ENCODE data around the gene C12orf57. TPM values are rescaled to one million over a fixed set of nuclear protein-coding genes. Genes with fewer than 3 reads are reported as not detected.

The C12orf57 gene, protein sequence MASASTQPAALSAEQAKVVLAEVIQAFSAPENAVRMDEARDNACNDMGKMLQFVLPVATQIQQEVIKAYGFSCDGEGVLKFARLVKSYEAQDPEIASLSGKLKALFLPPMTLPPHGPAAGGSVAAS
- total RNA-seq (100 to 1,000 TPM; 262 to 339 (median 272) TPM), polyA plus RNA-seq (441 TPM)
- long read RNA-seq, donor 1, transcript C12orf57-201 (3 exons, 560 nt) = major isoform, 41 of 52 reads
- long read RNA-seq, donor 1, transcript C12orf57-202 (3 exons, 662 nt) = minor isoform, 6 of 52 reads
- long read RNA-seq, donor 1, partial matches to known transcripts = 2 of 52 reads
- long read RNA-seq, donor 1, other reads (novel, unspliced or antisense) = 0 of 52 reads
- long read RNA-seq, donor 2, transcript C12orf57-201 (3 exons, 560 nt) = major isoform, 75 of 182 reads
- long read RNA-seq, donor 2, transcript C12orf57-202 (3 exons, 662 nt) = minor isoform, 7 of 182 reads
- long read RNA-seq, donor 2, partial matches to known transcripts = 96 of 182 reads
- long read RNA-seq, donor 2, other reads (novel, unspliced or antisense) = 1 of 182 reads
- long read RNA-seq, donor 3, transcript C12orf57-201 (3 exons, 560 nt) = major isoform, 25 of 46 reads
- long read RNA-seq, donor 3, partial matches to known transcripts = 2 of 46 reads
- long read RNA-seq, donor 3, other reads (novel, unspliced or antisense) = 16 of 46 reads
- long read RNA-seq, donor 4, transcript C12orf57-201 (3 exons, 560 nt) = major isoform, 37 of 75 reads
- long read RNA-seq, donor 4, partial matches to known transcripts = 1 of 75 reads
- long read RNA-seq, donor 4, other reads (novel, unspliced or antisense) = 36 of 75 reads

DNA sequence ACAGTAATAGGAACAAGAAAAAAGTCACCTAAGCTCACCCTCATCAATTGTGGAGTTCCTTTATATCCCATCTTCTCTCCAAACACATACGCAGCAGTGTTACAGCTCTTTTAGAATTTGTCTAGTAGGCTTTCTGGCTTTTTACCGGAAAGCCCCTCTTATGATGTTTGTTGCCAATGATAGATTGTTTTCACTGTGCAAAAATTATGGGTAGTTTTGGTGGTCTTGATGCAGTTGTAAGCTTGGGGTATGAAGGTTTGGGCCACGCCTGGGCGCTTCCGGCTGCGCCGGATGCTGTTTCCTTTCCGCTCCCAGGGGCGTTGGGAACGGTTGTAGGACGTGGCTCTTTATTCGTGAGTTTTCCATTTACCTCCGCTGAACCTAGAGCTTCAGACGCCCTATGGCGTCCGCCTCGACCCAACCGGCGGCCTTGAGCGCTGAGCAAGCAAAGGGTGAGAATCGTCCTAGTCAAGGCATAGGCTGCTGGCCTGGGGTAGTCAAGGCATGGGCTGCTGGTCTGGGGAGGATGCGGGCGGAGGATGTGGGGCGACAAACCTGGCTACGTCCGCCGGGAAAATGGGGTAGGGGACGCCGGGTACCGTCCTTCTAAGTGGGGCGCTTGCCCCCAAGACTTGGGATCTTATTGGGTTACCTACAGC lies at the start of gene C12orf57, which contains the start of gene RNU7-1:
TSS of gene C12orf57 (plus strand) at position 301 of the 659 bp plus-strand sequence. CDS start at position 401, 100 bp downstream.
TSS of gene RNU7-1 (plus strand) at position 95 of the 659 bp plus-strand sequence.
- H3K4me3 ChIP-seq (ENCODE audit: low read length) = peak within 1 kb of the TSS; percentile 35
- peak; percentile 86 to 93 (median 90) for DNase-seq
- under 1% methylated on average over 31 of the region's 31 CpGs for WGBS
- intact Hi-C loops (cut with DNase I) = loop anchor here in 2 of 4 donors (2.0 to 10.0 kb wide), 3 partner anchors 17 to 171 kb away; partner anchors contain the start of gene ATN1 (in 1 of the 2)
- peak within 1 kb of the TSS; percentile 97 for H3K27ac ChIP-seq (ENCODE audit: low read length)
- no peaks in the 10 kb centered on the region for H3K27me3 ChIP-seq (ENCODE audit: control insufficient read depth, insufficient read depth)
- no peaks in the 10 kb centered on the region for H3K9me3 ChIP-seq (ENCODE audit: control insufficient read depth, low read length)
- no peaks in the 10 kb centered on the region for H3K4me1 ChIP-seq (ENCODE audit: control insufficient read depth, insufficient read depth, low read length)
- peak; percentile 69 to 75 for ATAC-seq

DNA sequence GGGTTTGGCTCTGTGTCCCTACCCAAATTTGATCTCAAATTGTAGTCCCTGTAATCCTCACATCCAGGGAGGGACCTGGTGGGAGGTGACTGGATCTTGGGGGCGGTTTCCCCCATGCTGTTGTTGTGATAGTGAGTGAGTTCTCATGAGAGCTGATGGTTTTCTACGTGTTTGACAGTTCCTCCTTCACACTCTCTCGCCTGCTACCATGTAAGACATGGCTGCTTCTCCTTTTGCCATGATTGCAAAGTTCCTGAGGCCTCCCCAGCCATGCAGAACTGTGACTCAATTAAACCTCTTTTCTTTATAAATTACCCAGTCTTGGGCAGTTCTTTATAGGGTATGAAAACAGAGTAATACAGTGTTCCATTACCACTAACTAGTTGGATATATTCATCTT lies 49.5 kb upstream of the C12orf57 start:
- DNase-seq (no peak), ATAC-seq (no peak)
- H3K9me3 ChIP-seq (ENCODE audit: control insufficient read depth, low read length) = no peaks in the 10 kb centered on the region
- H3K27ac ChIP-seq (ENCODE audit: low read length) = no peak overlapping the region
- H3K4me1 ChIP-seq (ENCODE audit: control insufficient read depth, insufficient read depth, low read length) = peaks cover 2% of the 10 kb centered on the region
- no peaks in the 10 kb centered on the region for H3K27me3 ChIP-seq (ENCODE audit: control insufficient read depth, insufficient read depth)
- H3K4me3 ChIP-seq (ENCODE audit: low read length) = no peak overlapping the region
- WGBS = 76% methylated on average over 3 of the region's 3 CpGs
- intact Hi-C loops (cut with DNase I) = no loop called here

DNA sequence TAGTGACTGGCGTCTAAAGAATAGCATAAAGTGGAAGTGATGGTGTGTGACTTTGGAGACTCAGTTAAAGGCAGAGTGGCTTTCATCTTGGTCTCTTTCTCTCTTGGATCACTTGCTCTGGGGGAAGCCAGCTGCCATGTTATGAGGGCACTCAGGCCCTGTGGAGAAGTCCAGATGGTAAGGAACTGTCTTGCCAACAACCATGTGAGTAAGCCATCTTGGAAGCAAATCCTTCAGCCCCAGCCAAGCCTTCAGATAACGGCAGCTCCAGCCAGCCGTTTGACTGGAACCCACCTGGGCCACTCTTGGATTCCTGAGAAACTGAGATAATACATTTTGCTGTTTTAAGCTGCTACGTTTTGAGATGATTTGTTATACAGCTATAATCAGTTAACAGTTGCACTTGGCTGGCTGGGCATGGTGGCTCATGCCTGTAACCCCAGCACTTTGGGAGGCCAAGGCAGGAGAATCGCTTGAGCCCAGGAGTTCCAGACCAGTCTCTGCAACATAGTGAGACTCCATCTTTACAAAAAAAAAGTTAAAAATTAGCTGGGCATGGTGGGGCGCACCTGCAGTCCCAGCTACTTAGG lies 46.9 kb upstream of the C12orf57 start:
- Histone ChIP-seq H3K4me1 (ENCODE audit: control insufficient read depth, insufficient read depth, low read length) (no peaks in the 10 kb centered on the region), H3K27me3 (ENCODE audit: control insufficient read depth, insufficient read depth) (no peaks in the 10 kb centered on the region), H3K4me3 (ENCODE audit: low read length) (no peak overlapping the region), H3K9me3 (ENCODE audit: control insufficient read depth, low read length) (no peaks in the 10 kb centered on the region), H3K27ac (ENCODE audit: low read length) (no peak overlapping the region)
- DNase-seq (no peak), ATAC-seq (no peak)
- 75% methylated on average over 6 of the region's 6 CpGs for WGBS
- intact Hi-C loops (cut with DNase I) = no loop called here

DNA sequence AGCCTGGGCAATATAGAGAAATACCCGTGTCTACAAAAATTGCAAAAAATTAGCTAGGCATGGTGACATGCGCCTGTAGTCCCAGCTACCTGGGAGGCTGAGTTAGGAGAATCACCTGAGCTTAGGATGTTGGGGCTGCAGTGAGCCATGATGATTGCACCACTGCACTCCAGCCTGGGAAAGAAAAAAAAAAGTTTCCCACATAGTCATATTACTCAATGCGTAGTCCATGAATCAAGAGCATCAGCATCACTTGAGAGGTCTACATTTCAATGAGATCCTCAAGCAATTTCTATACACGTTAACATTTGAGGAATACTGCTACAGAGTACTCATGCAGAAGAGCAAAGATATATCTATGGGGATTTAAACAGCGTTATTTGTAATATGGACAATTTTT lies 44.4 kb upstream of the C12orf57 start:
- 70% methylated on average over 5 of the region's 5 CpGs for WGBS
- intact Hi-C loops (cut with DNase I) = no loop called here
- H3K27ac ChIP-seq (ENCODE audit: low read length) = no peak overlapping the region
- no peaks in the 10 kb centered on the region for H3K9me3 ChIP-seq (ENCODE audit: control insufficient read depth, low read length)
- no peaks in the 10 kb centered on the region for H3K4me1 ChIP-seq (ENCODE audit: control insufficient read depth, insufficient read depth, low read length)
- no peaks in the 10 kb centered on the region for H3K27me3 ChIP-seq (ENCODE audit: control insufficient read depth, insufficient read depth)
- DNase-seq (no peak), ATAC-seq (no peak)
- H3K4me3 ChIP-seq (ENCODE audit: low read length) = no peak overlapping the region

DNA sequence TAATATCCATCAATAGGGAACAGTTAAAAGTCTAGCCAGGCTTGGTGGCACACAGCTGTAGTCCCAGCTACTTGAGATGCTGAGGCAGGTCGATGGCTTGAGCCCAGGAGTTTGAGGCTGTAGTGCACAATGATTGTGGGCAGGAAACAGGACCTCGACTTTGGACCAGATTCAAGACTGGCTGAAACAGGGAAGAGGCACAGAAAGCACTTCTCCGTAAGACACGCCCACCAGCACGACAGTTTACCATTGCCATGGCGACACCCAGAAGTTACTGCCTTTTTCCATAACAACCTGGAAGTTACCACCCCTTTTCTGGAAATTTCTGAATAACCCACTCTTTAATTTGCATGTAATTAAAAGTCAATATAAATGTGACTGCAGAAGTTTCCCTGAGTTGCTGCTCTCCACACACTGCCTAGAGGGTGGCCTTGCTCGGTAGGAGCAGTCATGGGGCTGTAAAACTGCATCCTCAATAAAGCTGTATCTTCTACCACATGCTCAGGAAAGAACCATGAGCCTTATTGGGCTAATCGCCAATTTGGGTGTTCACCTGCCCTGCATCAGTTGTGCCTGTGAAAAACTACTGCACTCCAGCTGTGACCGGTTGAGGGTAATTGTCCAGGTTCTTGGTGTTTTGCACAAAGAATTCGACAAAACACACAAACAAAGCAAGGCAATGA lies 43.8 kb upstream of the C12orf57 start:
- intact Hi-C loops (cut with DNase I) = no loop called here
- ATAC-seq (peak; percentile 42 to 66), DNase-seq (peak; percentile 76 to 85 (median 80))
- Histone ChIP-seq H3K27me3 (ENCODE audit: control insufficient read depth, insufficient read depth) (no peaks in the 10 kb centered on the region), H3K4me1 (ENCODE audit: control insufficient read depth, insufficient read depth, low read length) (no peaks in the 10 kb centered on the region), H3K4me3 (ENCODE audit: low read length) (no peak overlapping the region), H3K27ac (ENCODE audit: low read length) (no peak overlapping the region), H3K9me3 (ENCODE audit: control insufficient read depth, low read length) (no peaks in the 10 kb centered on the region)
- 47% methylated on average over 10 of the region's 10 CpGs for WGBS

DNA sequence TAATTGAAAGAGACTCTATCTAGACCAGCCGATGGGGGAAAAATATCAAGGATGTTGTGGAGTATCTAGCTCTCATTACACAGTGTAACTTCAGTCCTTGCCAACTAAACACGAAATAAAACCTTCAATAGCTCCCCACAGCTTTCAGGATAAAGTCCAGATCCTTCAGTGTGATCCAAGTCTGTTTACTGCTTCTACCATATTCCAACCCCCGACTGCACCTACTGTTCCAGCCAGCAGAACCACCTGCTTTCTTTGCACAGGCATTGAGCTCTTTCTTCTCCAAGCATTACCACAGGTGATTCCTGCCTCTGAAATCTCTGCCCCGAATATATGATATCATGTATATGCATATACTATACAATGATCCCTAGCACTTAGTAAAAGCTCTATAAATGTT lies 41.4 kb upstream of the C12orf57 start:
- WGBS = 83% methylated on average over 4 of the region's 4 CpGs
- Histone ChIP-seq H3K27ac (ENCODE audit: low read length) (no peak overlapping the region), H3K9me3 (ENCODE audit: control insufficient read depth, low read length) (no peaks in the 10 kb centered on the region), H3K27me3 (ENCODE audit: control insufficient read depth, insufficient read depth) (no peaks in the 10 kb centered on the region), H3K4me1 (ENCODE audit: control insufficient read depth, insufficient read depth, low read length) (no peaks in the 10 kb centered on the region), H3K4me3 (ENCODE audit: low read length) (no peak overlapping the region)
- ATAC-seq = no peak
- intact Hi-C loops (cut with DNase I) = no loop called here
- DNase-seq = no peak

DNA sequence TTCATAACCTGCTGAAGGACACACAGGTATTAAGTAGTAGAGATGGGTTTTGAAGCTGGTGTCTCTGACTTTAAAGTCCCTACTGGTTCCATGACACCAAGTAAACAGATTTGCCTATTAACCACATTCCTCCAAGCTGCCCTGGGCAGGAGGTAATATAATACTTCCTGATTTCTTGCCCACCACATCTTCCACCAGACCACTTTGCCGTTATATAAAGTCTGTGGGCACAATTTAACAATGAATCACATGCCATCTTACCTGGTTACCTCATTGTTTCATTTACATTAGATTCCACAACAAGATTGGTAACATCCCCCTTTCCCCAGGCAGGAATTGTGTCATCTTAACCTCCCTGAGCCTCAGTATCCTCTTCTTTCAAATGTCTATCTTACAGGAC lies 40.1 kb upstream of the C12orf57 start:
- DNase-seq (no peak), ATAC-seq (no peak)
- intact Hi-C loops (cut with DNase I) = no loop called here

DNA sequence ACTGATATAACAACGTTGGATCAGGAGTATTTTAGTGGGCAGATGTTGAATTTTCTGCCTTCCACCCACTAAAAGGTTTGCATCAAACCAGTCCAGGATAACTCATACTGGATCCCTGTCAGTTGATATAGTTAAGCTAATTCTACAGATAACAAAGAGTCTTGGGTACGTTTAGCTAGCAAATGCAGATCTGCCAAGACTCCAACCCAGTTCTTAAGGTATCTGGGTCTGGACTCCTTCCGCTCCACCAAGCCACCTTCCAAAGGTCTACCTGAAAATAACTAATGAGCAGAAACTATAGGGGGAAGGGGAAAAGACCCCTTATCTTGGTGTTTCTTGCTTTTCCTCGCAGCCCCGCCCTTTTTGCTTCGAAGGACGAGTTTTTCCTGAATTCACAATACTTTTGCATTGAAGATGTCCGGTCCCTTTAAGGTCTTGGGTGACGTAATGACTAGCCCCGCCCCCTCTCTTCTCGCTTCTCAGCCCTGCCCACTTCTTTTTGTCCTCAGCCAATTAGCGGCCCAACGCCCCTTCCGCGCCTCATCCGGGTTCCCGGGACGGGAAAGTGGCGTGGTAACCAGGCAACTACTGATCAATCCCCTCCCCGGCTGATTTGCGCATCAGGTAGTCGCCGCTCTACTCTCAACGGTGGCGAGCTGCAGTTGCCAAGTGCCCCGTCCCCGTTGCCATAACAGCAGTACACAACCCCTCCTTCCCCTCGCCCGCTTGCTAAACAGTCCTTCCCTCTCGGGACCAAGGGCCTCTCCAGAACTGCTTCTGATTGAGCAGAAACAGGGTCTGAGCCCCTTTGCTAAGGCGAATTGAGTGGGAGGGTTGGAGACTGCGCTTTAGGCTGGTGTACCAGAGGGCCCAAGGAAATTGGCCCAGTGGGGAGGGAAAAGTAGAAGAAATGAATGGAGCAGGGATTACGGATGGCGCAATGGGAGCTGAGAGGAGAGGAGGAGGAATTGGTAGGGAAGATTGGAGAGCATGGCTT lies 39.2 kb upstream of the C12orf57 start, which contains the start of gene LRRC23:
TSS of gene LRRC23 (plus strand) at position 543 of the 997 bp plus-strand sequence. CDS start 812 bp downstream, outside the sequence.
- DNase-seq (peak; percentile 98 to 99 (median 98)), ATAC-seq (peak; percentile 95 to 96)
- Histone ChIP-seq H3K27me3 (ENCODE audit: control insufficient read depth, insufficient read depth) (no peaks in the 10 kb centered on the region), H3K27ac (ENCODE audit: low read length) (peak within 1 kb of the TSS; percentile 69), H3K4me3 (ENCODE audit: low read length) (peak within 1 kb of the TSS; percentile 60), H3K4me1 (ENCODE audit: control insufficient read depth, insufficient read depth, low read length) (no peaks in the 10 kb centered on the region), H3K9me3 (ENCODE audit: control insufficient read depth, low read length) (no peaks in the 10 kb centered on the region)
- 4% methylated on average over 34 of the region's 34 CpGs for WGBS
- intact Hi-C loops (cut with DNase I) = no loop called here

More for the DNA sequence above, 40.1 kb upstream of the C12orf57 start:
- Histone ChIP-seq H3K27me3 (ENCODE audit: control insufficient read depth, insufficient read depth) (no peaks in the 10 kb centered on the region), H3K9me3 (ENCODE audit: control insufficient read depth, low read length) (no peaks in the 10 kb centered on the region), H3K4me1 (ENCODE audit: control insufficient read depth, insufficient read depth, low read length) (no peaks in the 10 kb centered on the region), H3K27ac (ENCODE audit: low read length) (no peak overlapping the region), H3K4me3 (ENCODE audit: low read length) (no peak overlapping the region)
- WGBS = 78% methylated on average over 1 of the region's 1 CpG

DNA sequence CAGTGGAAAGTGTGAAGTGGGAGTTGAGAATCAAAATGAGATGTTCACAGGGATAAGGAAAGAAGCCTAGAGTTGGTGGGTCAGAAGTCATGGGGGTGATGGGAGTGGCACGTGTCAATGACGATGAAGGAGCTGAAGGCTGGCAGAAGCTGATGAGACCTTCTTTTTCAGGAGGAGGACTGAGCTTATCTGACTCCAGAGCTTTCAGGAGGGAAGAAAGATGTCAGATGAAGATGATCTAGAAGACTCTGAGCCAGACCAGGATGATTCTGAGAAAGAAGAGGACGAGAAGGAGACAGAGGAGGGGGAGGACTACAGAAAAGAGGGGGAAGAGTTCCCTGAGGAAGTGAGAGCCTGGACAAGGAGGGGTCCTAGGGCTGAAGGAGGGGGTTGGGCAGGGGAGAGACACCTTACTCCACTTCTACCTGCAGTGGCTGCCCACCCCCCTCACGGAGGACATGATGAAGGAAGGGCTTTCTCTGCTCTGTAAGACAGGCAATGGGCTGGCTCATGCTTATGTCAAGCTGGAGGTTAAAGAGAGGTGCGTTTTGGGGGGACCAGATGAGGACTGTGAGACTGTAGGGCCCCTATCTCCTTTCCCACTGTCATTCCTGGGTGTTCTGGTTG lies 38.3 kb upstream of the C12orf57 start:
- DNase-seq (no peak), ATAC-seq (no peak)
- no peaks in the 10 kb centered on the region for H3K27me3 ChIP-seq (ENCODE audit: control insufficient read depth, insufficient read depth)
- 58% methylated on average over 5 of the region's 5 CpGs for WGBS
- H3K9me3 ChIP-seq (ENCODE audit: control insufficient read depth, low read length) = no peaks in the 10 kb centered on the region
- no peaks in the 10 kb centered on the region for H3K4me1 ChIP-seq (ENCODE audit: control insufficient read depth, insufficient read depth, low read length)
- intact Hi-C loops (cut with DNase I) = no loop called here
- peak overlapping the region; percentile 60 for H3K4me3 ChIP-seq (ENCODE audit: low read length)
- H3K27ac ChIP-seq (ENCODE audit: low read length) = peak overlapping the region; percentile 69
